ENCODE measurements around the gene DTX1.

The DTX1 gene

DNA sequence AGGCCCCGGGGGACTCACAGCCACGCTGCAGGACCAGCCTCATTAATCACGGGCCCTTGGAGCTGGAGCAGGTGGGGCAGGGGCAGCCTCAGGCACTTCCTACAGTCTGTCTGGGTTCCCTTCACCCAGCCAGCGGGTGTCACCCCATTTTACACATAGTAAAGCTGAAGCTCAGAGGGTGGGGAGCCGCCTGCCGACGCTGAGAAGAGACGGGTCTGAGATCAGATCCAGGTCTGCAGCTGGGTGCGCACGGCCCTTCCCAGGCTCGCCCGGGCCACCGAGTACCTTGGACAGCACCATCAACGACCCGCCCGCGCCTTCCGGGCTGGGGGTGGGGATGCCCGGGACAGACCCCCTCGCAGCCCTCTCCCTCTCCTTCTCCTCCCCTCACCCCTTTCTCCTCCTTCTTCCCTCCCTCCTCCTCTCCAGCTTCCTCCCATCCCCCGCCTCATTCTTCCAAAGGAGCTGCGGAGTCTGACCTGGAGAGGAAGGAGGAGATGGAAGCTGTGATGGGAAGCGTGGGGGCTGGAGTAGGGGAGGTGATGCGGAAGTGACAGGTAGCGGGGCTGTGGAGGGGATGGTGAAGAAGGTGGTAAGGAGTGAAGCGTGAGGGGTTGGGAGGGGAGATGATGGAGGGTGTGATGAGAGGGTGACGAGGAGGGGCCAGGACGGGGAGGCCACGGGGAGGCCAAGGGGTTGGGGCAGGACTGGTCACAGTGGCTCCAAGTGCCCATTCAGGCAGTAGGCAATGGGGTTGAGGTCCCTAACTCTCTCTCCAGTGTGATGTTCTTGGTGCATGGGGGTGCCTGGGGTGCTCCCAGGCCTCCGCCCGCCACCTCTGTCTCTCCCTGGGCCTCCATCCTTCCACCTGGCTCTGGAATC lies 8.8 kb downstream of the DTX1 start:
- Histone ChIP-seq H2AK5ac (ENCODE audit: low read length) (no peak overlapping the region), H3K4ac (ENCODE audit: low read depth, low read length) (no peak overlapping the region), H2BK5ac (ENCODE audit: low read depth, low read length, poor library complexity) (no peak overlapping the region), H4K8ac (ENCODE audit: low read depth, low read length) (no peak overlapping the region), H3K9ac (ENCODE audit: low read length) (no peak overlapping the region), H2BK12ac (ENCODE audit: low read length) (no peak overlapping the region), H3K23ac (ENCODE audit: low read length) (no peak overlapping the region), H4K12ac (ENCODE audit: low read depth, low read length) (no peak overlapping the region), H4K91ac (ENCODE audit: low read depth, low read length) (no peak overlapping the region), H3K4me3 (ENCODE audit: low read depth, low read length) (no peak overlapping the region), H3K36me3 (ENCODE audit: control insufficient read depth in 1 of 2, insufficient read depth in 2 of 2, low read length in 2 of 2) (no peaks in the 10 kb centered on the region), H3K79me2 (ENCODE audit: control insufficient read depth, insufficient read depth, low read length, poor library complexity) (no peaks in the 10 kb centered on the region), H3K14ac (ENCODE audit: low read length) (no peak overlapping the region), H3K4me1 (ENCODE audit: control insufficient read depth in 1 of 2, insufficient read depth in 2 of 2, low read length in 2 of 2) (no peaks in the 10 kb centered on the region), H3K18ac (ENCODE audit: low read length) (no peak overlapping the region), H3K27me3 (ENCODE audit: insufficient read depth, low read length) (no peaks in the 10 kb centered on the region), H3K79me1 (ENCODE audit: low read length) (no peaks in the 10 kb centered on the region), H2BK120ac (ENCODE audit: insufficient read depth, low read length, poor library complexity) (no peak overlapping the region), H3K27ac (ENCODE audit: low read depth, low read length) (no peak overlapping the region), H3K4me2 (ENCODE audit: low read length) (no peak overlapping the region), H2AFZ (ENCODE audit: insufficient read depth, low read length, poor library complexity) (no peak overlapping the region), H3K9me3 (ENCODE audit: insufficient read depth, low read depth, low read length) (peaks cover 3% of the 10 kb centered on the region)
- 100% methylated on average over 2 of the region's 31 CpGs for WGBS (ENCODE audit: extremely low coverage, insufficient coverage, insufficient read length)
- DNase-seq: no peak

DNA sequence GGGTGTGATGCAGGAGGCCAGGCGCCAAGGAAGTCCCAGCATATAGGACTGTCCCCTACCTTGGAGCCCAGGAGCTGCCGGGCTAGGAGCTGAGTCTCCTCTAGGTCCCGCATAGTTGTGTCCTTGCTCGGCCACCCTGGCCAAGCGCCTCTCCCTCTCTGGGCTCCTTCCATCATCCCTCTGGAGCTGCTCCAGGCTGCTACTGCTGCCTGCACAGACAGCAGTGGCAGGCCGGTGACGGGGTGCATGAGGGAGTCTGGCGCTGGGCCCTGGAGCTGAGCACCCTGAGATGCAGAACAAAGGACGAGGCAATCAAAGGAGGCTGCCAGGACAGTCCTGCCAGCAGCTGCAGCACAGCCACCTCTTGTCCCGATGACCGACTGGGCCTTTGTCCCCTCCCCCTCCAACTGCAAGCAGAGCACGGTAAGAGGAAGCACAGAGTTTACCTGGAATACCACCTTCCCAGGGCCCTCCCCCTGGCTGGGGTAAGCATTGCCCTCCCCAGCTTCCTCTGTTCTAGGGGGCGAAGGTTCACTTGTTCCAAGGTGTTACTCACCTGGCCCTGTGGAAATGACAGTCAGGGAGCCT lies 10.4 kb downstream of the DTX1 start:
- Histone ChIP-seq H3K4me3 (ENCODE audit: low read depth, low read length) (no peak overlapping the region), H2AFZ (ENCODE audit: insufficient read depth, low read length, poor library complexity) (no peak overlapping the region), H3K14ac (ENCODE audit: low read length) (no peak overlapping the region), H3K4me2 (ENCODE audit: low read length) (no peak overlapping the region), H3K27me3 (ENCODE audit: insufficient read depth, low read length) (no peaks in the 10 kb centered on the region), H2BK120ac (ENCODE audit: insufficient read depth, low read length, poor library complexity) (no peak overlapping the region), H2BK12ac (ENCODE audit: low read length) (no peak overlapping the region), H2AK5ac (ENCODE audit: low read length) (no peak overlapping the region), H4K12ac (ENCODE audit: low read depth, low read length) (no peak overlapping the region), H3K4me1 (ENCODE audit: control insufficient read depth in 1 of 2, insufficient read depth in 2 of 2, low read length in 2 of 2) (no peaks in the 10 kb centered on the region), H3K18ac (ENCODE audit: low read length) (no peak overlapping the region), H3K4ac (ENCODE audit: low read depth, low read length) (no peak overlapping the region), H3K9ac (ENCODE audit: low read length) (no peak overlapping the region), H3K23ac (ENCODE audit: low read length) (no peak overlapping the region), H3K79me2 (ENCODE audit: control insufficient read depth, insufficient read depth, low read length, poor library complexity) (no peaks in the 10 kb centered on the region), H3K9me3 (ENCODE audit: insufficient read depth, low read depth, low read length) (peaks cover 3% of the 10 kb centered on the region), H2BK5ac (ENCODE audit: low read depth, low read length, poor library complexity) (no peak overlapping the region), H4K8ac (ENCODE audit: low read depth, low read length) (no peak overlapping the region), H4K91ac (ENCODE audit: low read depth, low read length) (no peak overlapping the region), H3K36me3 (ENCODE audit: control insufficient read depth in 1 of 2, insufficient read depth in 2 of 2, low read length in 2 of 2) (no peaks in the 10 kb centered on the region), H3K79me1 (ENCODE audit: low read length) (no peaks in the 10 kb centered on the region), H3K27ac (ENCODE audit: low read depth, low read length) (no peak overlapping the region)
- no peak for DNase-seq
- WGBS (ENCODE audit: extremely low coverage, insufficient coverage, insufficient read length): no CpG with 5 or more reads among the region's 13 CpGs

DNA sequence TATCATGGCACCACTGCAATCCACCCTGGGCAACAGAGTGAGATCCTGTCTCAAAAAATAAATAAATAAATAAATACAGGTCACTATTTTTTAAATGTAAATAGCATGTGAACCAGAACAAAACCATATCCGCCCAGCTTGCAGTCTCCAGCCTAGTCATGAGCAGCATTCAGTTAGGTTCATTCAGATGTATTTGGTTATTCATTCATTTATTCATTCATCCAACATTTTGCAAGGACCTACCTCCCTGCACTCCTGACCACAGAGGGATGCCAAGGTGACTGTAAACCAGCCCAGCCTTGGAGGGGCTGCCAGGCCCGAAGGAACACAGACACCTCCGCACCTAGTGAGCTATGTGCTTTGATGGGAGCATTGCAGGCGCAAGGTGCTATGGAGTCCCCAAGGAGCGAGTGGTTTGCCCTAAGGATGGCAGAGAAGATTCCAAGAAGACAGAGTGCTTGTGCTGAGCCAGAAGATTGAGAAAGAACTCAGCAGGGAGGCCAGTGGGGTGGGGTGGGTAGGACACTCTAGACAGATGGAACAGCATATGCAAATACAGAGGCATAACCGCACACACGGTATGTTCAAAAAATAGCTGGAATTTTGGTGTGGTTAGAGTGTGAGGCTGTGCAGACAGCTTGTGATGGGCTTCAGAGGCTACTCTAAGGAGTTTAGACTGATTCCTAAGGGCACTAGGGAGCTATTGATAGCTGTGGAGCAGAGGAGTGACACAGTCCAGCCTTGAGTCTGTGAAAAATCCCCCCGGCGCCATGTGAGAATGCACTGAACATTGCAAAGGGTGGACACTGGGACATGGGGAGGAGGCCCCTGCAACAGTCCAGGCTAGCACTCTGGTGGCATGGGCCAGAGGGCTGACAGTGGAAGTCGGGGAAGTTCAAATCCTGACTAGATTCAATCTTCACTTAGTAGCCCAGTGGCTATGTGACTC lies 11.7 kb downstream of the DTX1 start:
- no peak overlapping the region for H3K4me2 ChIP-seq (ENCODE audit: low read length)
- H3K4me1 ChIP-seq (ENCODE audit: control insufficient read depth in 1 of 2, insufficient read depth in 2 of 2, low read length in 2 of 2): no peaks in the 10 kb centered on the region
- no peak overlapping the region for H3K4ac ChIP-seq (ENCODE audit: low read depth, low read length)
- no peak overlapping the region for H3K4me3 ChIP-seq (ENCODE audit: low read depth, low read length)
- no peaks in the 10 kb centered on the region for H3K79me2 ChIP-seq (ENCODE audit: control insufficient read depth, insufficient read depth, low read length, poor library complexity)
- no peaks in the 10 kb centered on the region for H3K36me3 ChIP-seq (ENCODE audit: control insufficient read depth in 1 of 2, insufficient read depth in 2 of 2, low read length in 2 of 2)
- H4K8ac ChIP-seq (ENCODE audit: low read depth, low read length): no peak overlapping the region
- H3K79me1 ChIP-seq (ENCODE audit: low read length): no peaks in the 10 kb centered on the region
- no peak overlapping the region for H3K14ac ChIP-seq (ENCODE audit: low read length)
- no peak overlapping the region for H2BK12ac ChIP-seq (ENCODE audit: low read length)
- H2AFZ ChIP-seq (ENCODE audit: insufficient read depth, low read length, poor library complexity): no peak overlapping the region
- peaks cover 3% of the 10 kb centered on the region for H3K9me3 ChIP-seq (ENCODE audit: insufficient read depth, low read depth, low read length)
- H4K12ac ChIP-seq (ENCODE audit: low read depth, low read length): no peak overlapping the region
- no peak overlapping the region for H3K23ac ChIP-seq (ENCODE audit: low read length)
- no peak overlapping the region for H4K91ac ChIP-seq (ENCODE audit: low read depth, low read length)
- H3K27me3 ChIP-seq (ENCODE audit: insufficient read depth, low read length): no peaks in the 10 kb centered on the region
- H3K18ac ChIP-seq (ENCODE audit: low read length): no peak overlapping the region
- H3K9ac ChIP-seq (ENCODE audit: low read length): no peak overlapping the region
- no peak overlapping the region for H3K27ac ChIP-seq (ENCODE audit: low read depth, low read length)
- no peak overlapping the region for H2AK5ac ChIP-seq (ENCODE audit: low read length)
- no peak overlapping the region for H2BK120ac ChIP-seq (ENCODE audit: insufficient read depth, low read length, poor library complexity)
- no peak for DNase-seq
- no peak overlapping the region for H2BK5ac ChIP-seq (ENCODE audit: low read depth, low read length, poor library complexity)
- WGBS (ENCODE audit: extremely low coverage, insufficient coverage, insufficient read length): no CpG with 5 or more reads among the region's 10 CpGs

DNA sequence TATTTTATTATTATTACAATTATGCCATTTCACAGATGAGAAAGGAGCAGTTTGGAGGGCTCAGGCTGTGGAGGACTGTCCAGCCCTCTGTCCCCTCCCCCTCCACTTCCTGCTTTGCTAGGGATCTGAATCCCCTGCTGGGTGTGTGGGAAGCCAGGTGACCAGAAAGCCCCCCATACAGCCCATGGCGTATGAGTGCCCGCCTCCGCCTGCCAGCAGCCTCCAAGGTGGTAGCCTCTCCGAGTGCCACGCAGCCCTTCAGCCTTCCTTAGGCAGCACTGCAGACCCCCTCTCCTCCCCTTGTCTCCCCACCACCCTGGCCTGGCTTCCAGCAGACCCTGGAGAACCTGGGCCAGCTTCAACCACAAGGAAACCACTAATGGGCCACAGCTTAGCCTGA lies 12.6 kb downstream of the DTX1 start:
- H3K27me3 ChIP-seq (ENCODE audit: insufficient read depth, low read length): no peaks in the 10 kb centered on the region
- no peak for DNase-seq
- no peak overlapping the region for H3K18ac ChIP-seq (ENCODE audit: low read length)
- H4K12ac ChIP-seq (ENCODE audit: low read depth, low read length): no peak overlapping the region
- no peak overlapping the region for H2AK5ac ChIP-seq (ENCODE audit: low read length)
- H3K36me3 ChIP-seq (ENCODE audit: control insufficient read depth in 1 of 2, insufficient read depth in 2 of 2, low read length in 2 of 2): no peaks in the 10 kb centered on the region
- no peak overlapping the region for H3K4me3 ChIP-seq (ENCODE audit: low read depth, low read length)
- no peaks in the 10 kb centered on the region for H3K79me1 ChIP-seq (ENCODE audit: low read length)
- H3K4me2 ChIP-seq (ENCODE audit: low read length): no peak overlapping the region
- no peak overlapping the region for H2AFZ ChIP-seq (ENCODE audit: insufficient read depth, low read length, poor library complexity)
- no peak overlapping the region for H3K9ac ChIP-seq (ENCODE audit: low read length)
- H3K9me3 ChIP-seq (ENCODE audit: insufficient read depth, low read depth, low read length): peaks cover 3% of the 10 kb centered on the region
- no peak overlapping the region for H4K8ac ChIP-seq (ENCODE audit: low read depth, low read length)
- no peak overlapping the region for H3K14ac ChIP-seq (ENCODE audit: low read length)
- no peaks in the 10 kb centered on the region for H3K4me1 ChIP-seq (ENCODE audit: control insufficient read depth in 1 of 2, insufficient read depth in 2 of 2, low read length in 2 of 2)
- no peak overlapping the region for H4K91ac ChIP-seq (ENCODE audit: low read depth, low read length)
- no peak overlapping the region for H2BK5ac ChIP-seq (ENCODE audit: low read depth, low read length, poor library complexity)
- H2BK120ac ChIP-seq (ENCODE audit: insufficient read depth, low read length, poor library complexity): no peak overlapping the region
- no peaks in the 10 kb centered on the region for H3K79me2 ChIP-seq (ENCODE audit: control insufficient read depth, insufficient read depth, low read length, poor library complexity)
- no peak overlapping the region for H3K4ac ChIP-seq (ENCODE audit: low read depth, low read length)
- H2BK12ac ChIP-seq (ENCODE audit: low read length): no peak overlapping the region
- no peak overlapping the region for H3K27ac ChIP-seq (ENCODE audit: low read depth, low read length)
- H3K23ac ChIP-seq (ENCODE audit: low read length): no peak overlapping the region
- no CpG with 5 or more reads among the region's 5 CpGs for WGBS (ENCODE audit: extremely low coverage, insufficient coverage, insufficient read length)

Data from trophoblast cell (in vitro differentiated cells and primary cell).